Colon (tissue), 2 donors: ENCODE data around the gene CCDC57.
"Not testable (repeated sequence)": the region's sequence is repeated elsewhere in the genome, so short reads cannot be mapped to it uniquely, and the experiment has no call there.

Source experiments
- FAIRE-seq: peaks from 2 replicates; lab custom pipeline; 2012; peaks lifted over from hg19 to GRCh38; lab: Jason Lieb, UNC
- donor health status: control.
- donor health status: control.

Gene CCDC57

GRCh38 chr17:82177276-82177675 is 35.4 kb downstream of the CCDC57 start:
- FAIRE-seq, result no peak

GRCh38 chr17:82175951-82176350 is 36.7 kb downstream of the CCDC57 start:
- FAIRE-seq, result no peak

GRCh38 chr17:82175201-82175600 is 37.4 kb downstream of the CCDC57 start:
- no peak for FAIRE-seq

GRCh38 chr17:82174042-82174857 is 38.4 kb downstream of the CCDC57 start:
- FAIRE-seq, result not testable (repeated sequence)

- FAIRE-seq, result no peak
These were observed 39.1 kb downstream of the CCDC57 start for GRCh38 chr17:82173351-82174041.

GRCh38 chr17:82172486-82173160 is 40.0 kb downstream of the CCDC57 start:
- FAIRE-seq, result no peak

GRCh38 chr17:82171750-82172375 is 40.8 kb downstream of the CCDC57 start:
- FAIRE-seq, result no peak

GRCh38 chr17:82170412-82170961 is 42.2 kb downstream of the CCDC57 start:
- no peak for FAIRE-seq

- FAIRE-seq, result no peak
These were observed 44.1 kb downstream of the CCDC57 start for GRCh38 chr17:82168568-82168967.

- no peak for FAIRE-seq
These were observed 45.6 kb downstream of the CCDC57 start for GRCh38 chr17:82167028-82167427.

GRCh38 chr17:82164853-82165252 is 47.8 kb downstream of the CCDC57 start:
- FAIRE-seq, result no peak

GRCh38 chr17:82161216-82161615 is 51.4 kb downstream of the CCDC57 start:
- no peak for FAIRE-seq

GRCh38 chr17:82160075-82160474 is 52.6 kb downstream of the CCDC57 start:
- no peak for FAIRE-seq

- FAIRE-seq, result no peak
These were observed 53.8 kb downstream of the CCDC57 start for GRCh38 chr17:82158825-82159224.

- no peak for FAIRE-seq
These were observed 55.3 kb downstream of the CCDC57 start for GRCh38 chr17:82157046-82158035.

- FAIRE-seq, result no peak
These were observed 56.2 kb downstream of the CCDC57 start for GRCh38 chr17:82156284-82156925.

GRCh38 chr17:82155606-82156005 is 57.0 kb downstream of the CCDC57 start:
- FAIRE-seq, result no peak

- FAIRE-seq, result no peak
These were observed 57.7 kb downstream of the CCDC57 start for GRCh38 chr17:82154881-82155331.

GRCh38 chr17:82153745-82154375 is 58.8 kb downstream of the CCDC57 start:
- no peak for FAIRE-seq

- no peak for FAIRE-seq
These were observed 59.3 kb downstream of the CCDC57 start for GRCh38 chr17:82153295-82153691.
